D721Med (cell line): ENCODE data around the gene LSM5.
"Not testable (repeated sequence)": the region's sequence is repeated elsewhere in the genome, so short reads cannot be mapped to it uniquely, and the experiment has no call there.

Experiments used
- DNase-seq: peaks from one replicate; pipeline ENCODE4 v3.0.0; 2011; ENCODE audit warnings: low spot score; ENCODE audit not compliant: insufficient read length
- FAIRE-seq: peaks from 2 replicates; lab custom pipeline; 2011; peaks lifted over from hg19 to GRCh38; lab: Jason Lieb, UNC
- TF ChIP-seq, protein P1 (sequence below): IDR thresholded peaks from 2 replicates; pipeline ENCODE4 v1.5.1; 2012; ENCODE audit warnings: mild to moderate bottlenecking, control low read depth; ENCODE audit not compliant: insufficient read depth; ENCODE audit errors: missing control alignments

Gene LSM5

DNA sequence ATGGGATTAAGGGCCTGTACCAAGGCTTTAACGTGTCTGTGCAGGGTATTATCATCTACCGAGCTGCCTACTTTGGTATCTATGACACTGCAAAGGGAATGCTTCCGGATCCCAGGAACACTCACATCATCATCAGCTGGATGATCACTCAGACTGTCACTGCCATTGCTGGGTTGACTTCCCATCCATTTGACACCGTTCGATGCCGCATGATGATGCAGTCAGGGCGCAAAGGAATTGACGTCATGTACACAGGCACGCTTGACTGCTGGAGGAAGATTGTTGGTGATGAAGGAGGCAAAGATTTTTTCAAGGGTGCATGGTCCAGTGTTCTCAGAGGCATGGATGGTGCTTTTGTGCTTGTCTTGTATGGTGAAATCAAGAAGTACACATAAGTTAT, 18.2 kb downstream of the LSM5 start:
- TF ChIP-seq, protein P1, sequence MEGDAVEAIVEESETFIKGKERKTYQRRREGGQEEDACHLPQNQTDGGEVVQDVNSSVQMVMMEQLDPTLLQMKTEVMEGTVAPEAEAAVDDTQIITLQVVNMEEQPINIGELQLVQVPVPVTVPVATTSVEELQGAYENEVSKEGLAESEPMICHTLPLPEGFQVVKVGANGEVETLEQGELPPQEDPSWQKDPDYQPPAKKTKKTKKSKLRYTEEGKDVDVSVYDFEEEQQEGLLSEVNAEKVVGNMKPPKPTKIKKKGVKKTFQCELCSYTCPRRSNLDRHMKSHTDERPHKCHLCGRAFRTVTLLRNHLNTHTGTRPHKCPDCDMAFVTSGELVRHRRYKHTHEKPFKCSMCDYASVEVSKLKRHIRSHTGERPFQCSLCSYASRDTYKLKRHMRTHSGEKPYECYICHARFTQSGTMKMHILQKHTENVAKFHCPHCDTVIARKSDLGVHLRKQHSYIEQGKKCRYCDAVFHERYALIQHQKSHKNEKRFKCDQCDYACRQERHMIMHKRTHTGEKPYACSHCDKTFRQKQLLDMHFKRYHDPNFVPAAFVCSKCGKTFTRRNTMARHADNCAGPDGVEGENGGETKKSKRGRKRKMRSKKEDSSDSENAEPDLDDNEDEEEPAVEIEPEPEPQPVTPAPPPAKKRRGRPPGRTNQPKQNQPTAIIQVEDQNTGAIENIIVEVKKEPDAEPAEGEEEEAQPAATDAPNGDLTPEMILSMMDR = no peak
- DNase-seq (no peak), FAIRE-seq (no peak)

DNA sequence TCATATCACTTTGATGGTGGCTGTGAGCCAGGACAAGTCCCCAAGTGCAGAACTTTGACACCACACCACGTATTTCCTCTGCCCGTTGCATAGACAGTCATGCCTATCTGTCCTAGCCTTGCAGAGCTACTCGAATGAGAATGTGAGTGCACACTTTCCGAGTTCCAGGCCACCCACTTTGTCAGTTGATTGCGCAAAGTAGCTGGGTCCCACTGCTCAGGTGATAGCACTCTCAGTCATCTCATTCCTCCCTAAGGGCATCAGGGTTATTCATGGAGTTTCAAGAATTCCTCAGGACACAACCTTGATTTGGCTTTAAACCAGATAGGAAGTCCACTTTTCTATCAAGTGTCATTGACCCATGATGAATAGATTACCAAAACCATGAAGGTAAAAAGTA, 19.3 kb downstream of the LSM5 start:
- no peak for DNase-seq
- TF ChIP-seq, protein P1 = no peak
- FAIRE-seq = no peak

DNA sequence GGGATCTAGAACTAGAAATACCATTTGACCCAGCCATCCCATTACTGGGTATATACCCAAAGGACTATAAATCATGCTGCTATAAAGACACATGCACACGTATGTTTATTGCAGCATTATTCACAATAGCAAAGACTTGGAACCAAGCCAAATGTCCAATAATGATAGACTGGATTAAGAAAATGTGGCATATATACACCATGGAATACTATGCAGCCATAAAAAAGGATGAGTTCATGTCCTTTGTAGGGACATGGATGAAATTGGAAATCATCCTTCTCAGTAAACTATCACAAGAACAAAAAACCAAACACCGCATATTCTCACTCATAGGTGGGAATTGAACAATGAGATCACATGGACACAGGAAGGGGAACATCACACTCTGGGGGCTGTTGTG, 20.2 kb downstream of the LSM5 start:
- FAIRE-seq, DNase-seq: not testable (repeated sequence)

DNA sequence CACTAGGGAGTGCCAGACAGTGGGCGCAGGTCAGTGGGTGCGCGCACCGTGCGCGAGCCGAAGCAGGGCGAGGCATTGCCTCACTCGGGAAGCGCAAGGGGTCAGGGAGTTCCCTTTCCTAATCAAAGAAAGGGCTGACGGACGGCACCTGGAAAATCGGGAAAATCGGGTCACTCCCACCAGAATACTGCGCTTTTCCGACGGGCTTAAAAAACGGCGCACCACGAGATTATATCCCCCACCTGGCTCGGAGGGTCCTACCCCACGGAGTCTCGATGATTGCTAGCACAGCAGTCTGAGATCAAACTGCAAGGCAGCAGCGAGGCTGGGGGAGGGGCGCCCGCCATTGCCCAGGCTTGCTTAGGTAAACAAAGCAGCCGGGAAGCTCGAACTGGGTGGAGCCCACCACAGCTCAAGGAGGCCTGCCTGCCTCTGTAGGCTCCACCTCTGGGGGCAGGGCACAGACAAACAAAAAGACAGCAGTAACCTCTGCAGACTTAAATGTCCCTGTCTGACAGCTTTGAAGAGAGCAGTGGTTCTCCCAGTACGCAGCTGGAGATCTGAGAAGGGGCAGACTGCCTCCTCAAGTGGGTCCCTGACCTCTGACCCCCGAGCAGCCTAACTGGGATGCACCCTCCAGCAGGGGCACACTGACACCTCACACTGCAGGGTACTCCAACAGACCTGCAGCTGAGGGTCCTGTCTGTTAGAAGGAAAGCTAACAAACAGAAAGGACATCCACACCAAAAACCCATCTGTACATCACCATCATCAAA, 25.4 kb downstream of the LSM5 start:
- not testable (repeated sequence) for FAIRE-seq

DNA sequence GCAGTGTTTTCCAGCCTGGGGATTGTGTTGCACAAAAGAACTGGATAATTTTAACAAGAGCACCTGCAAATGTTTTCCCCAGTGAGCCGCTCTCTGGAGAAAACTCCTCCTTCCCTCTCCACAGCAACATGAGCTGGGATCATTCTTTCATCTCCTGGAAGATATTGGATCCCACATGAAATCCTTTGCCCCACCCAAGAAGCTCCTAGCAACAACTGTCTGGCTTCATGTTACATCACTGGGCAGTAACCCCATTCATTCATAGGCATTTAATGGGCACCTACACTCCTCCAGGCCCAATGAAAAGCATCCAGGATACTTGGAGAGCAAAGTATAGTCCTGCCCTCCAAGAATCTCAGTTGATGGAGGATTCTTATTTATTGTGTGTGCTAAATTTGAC, 27.2 kb downstream of the LSM5 start:
- FAIRE-seq = no peak

More for the DNA sequence above, 25.4 kb downstream of the LSM5 start:
- not testable (repeated sequence) for DNase-seq

DNA sequence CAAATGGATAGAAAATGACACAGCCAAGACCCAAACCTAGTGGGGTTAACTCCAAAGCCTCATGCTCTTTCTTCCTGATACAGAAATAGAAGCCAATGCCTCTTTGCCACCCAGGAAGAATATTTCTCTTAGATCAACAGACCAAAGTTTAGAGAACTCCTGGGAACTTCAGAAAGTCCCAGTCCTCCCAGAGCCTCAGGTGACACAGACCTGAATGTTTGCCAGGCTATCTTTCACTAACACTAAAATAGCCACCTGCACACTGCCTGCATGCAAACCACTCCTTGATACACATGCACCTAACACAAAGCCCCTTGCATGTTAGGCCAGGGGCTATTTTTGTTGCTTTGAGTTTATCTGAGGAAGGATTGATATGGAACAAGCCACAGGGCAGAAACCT, 27.7 kb downstream of the LSM5 start:
- DNase-seq (no peak), FAIRE-seq (no peak)
- TF ChIP-seq, protein P1 = no peak

More for the DNA sequence above, 27.2 kb downstream of the LSM5 start:
- no peak for DNase-seq
- TF ChIP-seq, protein P1 = no peak

DNA sequence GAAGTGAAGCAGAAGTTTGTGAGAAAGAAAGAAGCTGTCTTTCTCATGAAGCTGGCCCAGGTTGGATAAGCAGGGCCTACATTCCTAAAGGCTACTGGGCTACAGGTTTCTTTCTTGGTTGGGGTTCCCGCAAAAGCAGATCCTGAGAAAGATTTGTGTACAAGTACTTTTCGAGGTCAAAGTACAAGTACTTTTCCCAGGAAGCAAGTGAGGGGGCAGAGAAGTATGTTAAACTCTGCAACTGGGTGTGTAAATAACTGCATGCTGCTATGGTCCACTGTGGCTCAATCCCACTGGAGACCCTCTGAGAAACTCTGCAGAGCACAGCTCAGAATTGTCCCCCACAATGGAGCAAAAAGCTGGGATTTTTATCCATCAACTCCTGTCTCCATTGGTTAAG, 28.7 kb downstream of the LSM5 start:
- DNase-seq (no peak), FAIRE-seq (no peak)
- TF ChIP-seq, protein P1 = no peak

DNA sequence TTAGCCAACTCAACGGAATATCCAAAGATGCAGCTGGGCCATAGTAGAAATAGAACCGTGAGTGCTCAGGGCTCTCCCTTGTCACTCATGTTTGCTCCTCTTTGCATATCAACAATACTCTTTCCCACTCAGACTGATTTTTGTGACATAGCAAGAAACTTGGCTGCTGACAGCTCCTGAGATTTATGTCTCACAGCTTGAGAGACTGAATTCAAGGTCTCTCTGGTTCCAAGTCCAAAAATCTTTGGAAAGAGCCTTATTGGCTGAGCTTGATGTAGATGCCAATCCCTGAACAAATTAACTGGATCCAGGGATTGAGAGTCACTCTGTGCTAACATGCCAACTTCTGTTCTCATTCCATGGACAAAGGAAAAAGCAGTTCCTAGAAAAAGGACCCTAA, 30.4 kb downstream of the LSM5 start:
- no peak for DNase-seq
- no peak for FAIRE-seq
- TF ChIP-seq, protein P1 = no peak
